WTC11 (cell line): ENCODE data around the gene SH3YL1.

Source experiments
- CTCF ChIP-seq: fragments of 200-600 bp; IDR thresholded peaks from 2 replicates; pipeline ENCODE4 v1.8.0; 2022; ENCODE audit warnings: antibody characterized with exemption
- ZNF416 ChIP-seq: fragments of 250-450 bp; sonication (Bioruptor Pico); IDR thresholded peaks from 2 replicates; pipeline ENCODE4 v1.9.0; 2021; ENCODE audit warnings: mild to moderate bottlenecking, inconsistent platforms

DNA sequence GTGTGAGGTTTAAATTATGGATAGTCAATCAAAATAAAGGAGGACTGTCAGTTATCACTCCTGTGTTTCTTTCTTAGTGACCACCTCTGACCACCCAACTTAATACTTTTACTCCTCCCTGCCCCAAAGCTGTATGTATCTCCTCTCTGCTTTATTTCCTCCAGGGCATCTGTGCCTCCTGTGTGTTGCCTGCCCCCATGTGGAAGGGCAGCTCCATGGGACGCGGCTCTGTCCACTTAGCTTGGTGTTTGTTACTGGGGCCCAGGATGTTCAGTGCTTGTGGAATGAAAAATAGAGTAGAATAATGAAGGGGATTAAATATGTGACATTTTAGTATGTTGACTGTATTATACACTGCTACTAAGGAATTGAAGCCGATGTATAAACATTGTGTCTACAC lies 10.7 kb upstream of the SH3YL1 start:
- TF ChIP-seq CTCF: no peak
- TF ChIP-seq ZNF416: no peak
